Glutamatergic neuron (in vitro differentiated cells): ENCODE measurements around the gene DAND5. TPM values are rescaled to one million over a fixed set of nuclear protein-coding genes. Genes with fewer than 3 reads are reported as not detected.

ENCODE experiments used
- DNase-seq: peaks from one replicate; pipeline ENCODE4 v3.0.0; 2022
- H3K27ac Mint-ChIP-seq: one replicate; pipeline ENCODE4 v1.8.0; 2020; ENCODE audit warnings: mild to moderate bottlenecking, mixed read lengths, inconsistent platforms; ENCODE audit not compliant: unreplicated experiment
- H3K27me3 Mint-ChIP-seq: one replicate; pipeline ENCODE4 v1.8.0; 2020; ENCODE audit warnings: mild to moderate bottlenecking, moderate library complexity, mixed read lengths, inconsistent platforms; ENCODE audit not compliant: unreplicated experiment
- H3K36me3 Mint-ChIP-seq: one replicate; pipeline ENCODE4 v1.8.0; 2020; ENCODE audit warnings: mild to moderate bottlenecking, mixed read lengths, inconsistent platforms; ENCODE audit not compliant: unreplicated experiment
- H3K4me1 Mint-ChIP-seq: one replicate; pipeline ENCODE4 v1.8.0; 2020; ENCODE audit warnings: mild to moderate bottlenecking, low read depth, mixed read lengths, inconsistent platforms; ENCODE audit not compliant: unreplicated experiment
- H3K4me3 Mint-ChIP-seq: one replicate; pipeline ENCODE4 v1.8.0; 2020; ENCODE audit warnings: mild to moderate bottlenecking, mixed read lengths, inconsistent platforms; ENCODE audit not compliant: unreplicated experiment
- H3K9me3 Mint-ChIP-seq: one replicate; pipeline ENCODE4 v1.8.0; 2020; ENCODE audit warnings: mild to moderate bottlenecking, moderate library complexity, mixed read lengths, inconsistent platforms; ENCODE audit not compliant: unreplicated experiment
- CTCF ChIP-seq: fragments of 200-600 bp; sonication (generic); IDR thresholded peaks from one replicate; pipeline ENCODE4 v1.5.0; 2021; ENCODE audit not compliant: partially characterized antibody, unreplicated experiment
- total RNA-seq: library from RNA; stranded (reverse); fragmentation: NEBNext Ultra II Directional; extraction: Animal tissue kit (Norgen Biotek cat#: 25700); gene quantifications from one replicate; pipeline ENCODE4 v1.2.1, GENCODE V29; 2021; ENCODE audit not compliant: unreplicated experiment

The DAND5 gene
- total RNA-seq, 1 donor from 2014 or later = 0.44 TPM

GRCh38 chr19:12939975-12940423, 29.4 kb upstream of the DAND5 start:
- peaks cover 14% of the 10 kb centered on the region for H3K4me1 Mint-ChIP-seq
- no peak for DNase-seq
- H3K9me3 Mint-ChIP-seq = peaks cover 5% of the 10 kb centered on the region
- H3K27me3 Mint-ChIP-seq = peaks cover 20% of the 10 kb centered on the region
- H3K27ac Mint-ChIP-seq = peak overlapping the region; percentile 97
- H3K36me3 Mint-ChIP-seq = no peaks in the 10 kb centered on the region
- TF ChIP-seq CTCF = no peak
- peak overlapping the region; percentile 98 for H3K4me3 Mint-ChIP-seq

- H3K27ac Mint-ChIP-seq = no peak overlapping the region
- no peaks in the 10 kb centered on the region for H3K36me3 Mint-ChIP-seq
- no peak for DNase-seq
- TF ChIP-seq CTCF = no peak
- H3K9me3 Mint-ChIP-seq = peaks cover 11% of the 10 kb centered on the region
- H3K4me1 Mint-ChIP-seq = peaks cover 14% of the 10 kb centered on the region
- peaks cover 26% of the 10 kb centered on the region for H3K27me3 Mint-ChIP-seq
- H3K4me3 Mint-ChIP-seq = no peak overlapping the region
Measured at GRCh38 chr19:12940897-12941296, 28.5 kb upstream of the DAND5 start.

GRCh38 chr19:12943437-12944044, 25.8 kb upstream of the DAND5 start:
- Mint-ChIP-seq H3K9me3 (peaks cover 18% of the 10 kb centered on the region), H3K36me3 (no peaks in the 10 kb centered on the region), H3K27me3 (peaks cover 22% of the 10 kb centered on the region), H3K4me3 (peak overlapping the region; percentile 12), H3K27ac (peak overlapping the region; percentile 73), H3K4me1 (peaks cover 22% of the 10 kb centered on the region)
- DNase-seq = no peak
- TF ChIP-seq CTCF = no peak

DNA sequence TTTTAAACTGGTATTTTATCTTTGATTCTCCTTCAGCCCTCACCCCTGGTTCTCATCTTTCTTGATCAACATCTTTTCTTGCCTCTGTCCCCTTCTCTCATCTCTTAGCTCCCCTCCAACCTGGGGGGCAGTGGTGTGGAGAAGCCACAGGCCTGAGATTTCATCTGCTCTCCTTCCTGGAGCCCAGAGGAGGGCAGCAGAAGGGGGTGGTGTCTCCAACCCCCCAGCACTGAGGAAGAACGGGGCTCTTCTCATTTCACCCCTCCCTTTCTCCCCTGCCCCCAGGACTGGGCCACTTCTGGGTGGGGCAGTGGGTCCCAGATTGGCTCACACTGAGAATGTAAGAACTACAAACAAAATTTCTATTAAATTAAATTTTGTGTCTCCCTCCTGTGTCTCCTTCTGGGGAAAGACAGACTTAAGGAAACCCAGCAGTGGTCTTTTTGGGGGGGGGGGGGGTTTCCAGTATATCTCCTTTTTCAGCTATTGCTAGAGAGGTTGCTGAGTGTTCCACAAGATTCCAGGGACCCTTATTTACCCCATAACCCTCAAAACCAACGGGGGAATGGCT, 25.2 kb upstream of the DAND5 start:
- no peak overlapping the region for H3K4me3 Mint-ChIP-seq
- DNase-seq = no peak
- H3K27me3 Mint-ChIP-seq = peaks cover 19% of the 10 kb centered on the region
- H3K4me1 Mint-ChIP-seq = peaks cover 22% of the 10 kb centered on the region
- H3K27ac Mint-ChIP-seq = peak overlapping the region; percentile 38
- H3K9me3 Mint-ChIP-seq = peaks cover 16% of the 10 kb centered on the region
- TF ChIP-seq CTCF = no peak
- H3K36me3 Mint-ChIP-seq = no peaks in the 10 kb centered on the region

DNA sequence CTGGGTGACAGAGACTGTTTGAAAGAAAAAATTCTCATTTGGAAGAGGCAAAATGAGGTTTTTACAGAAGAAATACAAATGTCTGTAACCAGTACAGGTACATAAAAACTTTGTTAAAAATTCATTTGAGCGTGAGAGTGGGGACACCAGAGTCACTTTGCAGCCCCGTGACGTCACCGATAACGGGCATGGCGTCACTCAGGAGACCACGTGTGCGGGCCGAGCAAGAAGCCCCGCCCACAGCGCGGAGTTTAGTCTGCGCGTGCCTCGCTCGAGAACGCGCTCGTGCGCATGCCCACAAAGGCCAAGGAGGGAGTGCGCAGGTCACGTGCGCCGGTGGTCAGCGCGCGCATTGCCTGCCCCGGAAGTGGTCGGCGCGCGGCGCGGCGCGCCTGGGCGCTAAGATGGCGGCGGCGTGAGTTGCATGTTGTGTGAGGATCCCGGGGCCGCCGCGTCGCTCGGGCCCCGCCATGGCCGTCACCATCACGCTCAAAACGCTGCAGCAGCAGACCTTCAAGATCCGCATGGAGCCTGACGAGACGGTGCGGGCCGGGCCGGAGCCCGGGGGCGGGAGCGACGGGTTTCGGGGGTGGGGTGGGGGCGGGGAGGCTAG, 23.8 kb upstream of the DAND5 start, which contains the start of gene RAD23A:
TSS of gene RAD23A (plus strand) at position 384 of the 613 bp plus-strand sequence. CDS start at position 471, 87 bp downstream.
- Mint-ChIP-seq H3K27ac (peak within 1 kb of the TSS; percentile 84), H3K4me3 (peak within 1 kb of the TSS; percentile 92), H3K9me3 (peaks cover 19% of the 10 kb centered on the region), H3K27me3 (peaks cover 14% of the 10 kb centered on the region), H3K4me1 (peaks cover 12% of the 10 kb centered on the region), H3K36me3 (no peaks in the 10 kb centered on the region)
- DNase-seq = peak; percentile 100
- no peak for TF ChIP-seq CTCF
